ENCODE data around the gene ANKRD23. TPM values are rescaled to one million over a fixed set of nuclear protein-coding genes. Genes with fewer than 3 reads are reported as not detected.

Gene ANKRD23
- total RNA-seq, 1 experiment from 2014 or later: 7.5 TPM

DNA sequence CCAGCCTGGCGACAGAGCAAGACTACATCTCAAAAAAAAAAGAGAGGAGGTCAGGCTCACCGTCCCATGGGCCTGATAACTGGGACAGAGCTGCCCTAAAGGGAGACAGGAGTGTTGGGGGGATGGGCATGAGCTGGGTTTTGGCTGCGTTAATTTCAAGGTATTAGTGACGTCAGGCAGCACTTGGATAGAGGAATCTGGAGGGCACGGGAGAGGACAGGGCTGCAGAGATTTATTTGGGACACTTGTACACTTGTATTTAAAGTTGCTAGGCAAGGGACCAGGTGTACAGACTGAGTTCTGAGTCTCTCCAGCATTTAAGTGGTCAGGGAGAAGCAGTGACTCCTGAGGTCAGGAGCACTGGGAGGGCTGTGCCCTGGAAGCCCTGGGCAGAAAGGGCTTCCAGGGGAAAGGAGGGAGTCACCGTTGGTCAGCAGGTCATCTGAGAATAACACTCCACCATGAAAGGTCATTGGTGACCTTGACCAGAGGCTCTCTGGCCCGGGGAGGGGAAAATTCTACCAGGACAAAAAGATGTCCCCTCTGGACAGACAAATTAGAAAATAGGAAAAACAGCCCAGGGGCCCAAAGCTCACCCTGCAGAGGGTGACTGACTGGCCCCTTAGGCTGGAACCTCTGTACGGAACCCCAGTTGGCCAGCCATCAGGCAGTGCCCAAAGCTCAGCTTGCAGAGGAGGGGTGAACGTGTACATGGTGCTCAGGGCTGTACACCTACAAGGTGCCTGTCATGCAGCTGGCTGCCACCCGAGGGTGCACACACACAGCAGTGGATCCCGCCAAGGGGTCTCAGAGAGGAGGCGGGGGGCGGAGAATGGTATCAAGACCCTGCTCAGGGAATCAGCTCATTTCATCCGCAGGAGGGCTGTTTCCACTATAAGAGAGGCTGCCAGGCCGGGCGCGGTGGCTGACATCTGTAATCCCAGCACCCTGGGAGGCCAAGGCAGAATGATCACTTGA, 50.8 kb downstream of the ANKRD23 start:
- no peaks in the 10 kb centered on the region for H3K4me1 Mint-ChIP-seq (ENCODE audit: low read depth, unreplicated experiment)
- intact Hi-C loops (cut with micrococcal nuclease; ENCODE audit: unreplicated experiment): no loop called here
- no peaks in the 10 kb centered on the region for H3K9me3 Mint-ChIP-seq (ENCODE audit: low read depth, unreplicated experiment)
- no TSS peak for BruUV-seq (replicated peaks)
- H3K4me3 Mint-ChIP-seq (ENCODE audit: low read depth, unreplicated experiment): no peak overlapping the region
- H3K36me3 Mint-ChIP-seq (ENCODE audit: insufficient read depth, unreplicated experiment): no peaks in the 10 kb centered on the region
- H3K27ac Mint-ChIP-seq (ENCODE audit: unreplicated experiment): no peak overlapping the region
- TF ChIP-seq, protein P1, sequence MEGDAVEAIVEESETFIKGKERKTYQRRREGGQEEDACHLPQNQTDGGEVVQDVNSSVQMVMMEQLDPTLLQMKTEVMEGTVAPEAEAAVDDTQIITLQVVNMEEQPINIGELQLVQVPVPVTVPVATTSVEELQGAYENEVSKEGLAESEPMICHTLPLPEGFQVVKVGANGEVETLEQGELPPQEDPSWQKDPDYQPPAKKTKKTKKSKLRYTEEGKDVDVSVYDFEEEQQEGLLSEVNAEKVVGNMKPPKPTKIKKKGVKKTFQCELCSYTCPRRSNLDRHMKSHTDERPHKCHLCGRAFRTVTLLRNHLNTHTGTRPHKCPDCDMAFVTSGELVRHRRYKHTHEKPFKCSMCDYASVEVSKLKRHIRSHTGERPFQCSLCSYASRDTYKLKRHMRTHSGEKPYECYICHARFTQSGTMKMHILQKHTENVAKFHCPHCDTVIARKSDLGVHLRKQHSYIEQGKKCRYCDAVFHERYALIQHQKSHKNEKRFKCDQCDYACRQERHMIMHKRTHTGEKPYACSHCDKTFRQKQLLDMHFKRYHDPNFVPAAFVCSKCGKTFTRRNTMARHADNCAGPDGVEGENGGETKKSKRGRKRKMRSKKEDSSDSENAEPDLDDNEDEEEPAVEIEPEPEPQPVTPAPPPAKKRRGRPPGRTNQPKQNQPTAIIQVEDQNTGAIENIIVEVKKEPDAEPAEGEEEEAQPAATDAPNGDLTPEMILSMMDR (IDR thresholded peaks at IDR 0.05; ENCODE audit: unreplicated experiment): no peak
- DNase-seq: no peak
- no peaks in the 10 kb centered on the region for H3K27me3 Mint-ChIP-seq (ENCODE audit: unreplicated experiment)
- CTCF ChIA-PET: interaction anchor here (0.5 to 0.6 kb wide), 3 partner anchors 11 to 1201 kb away, joined by 3 to 8 read pairs (median 3); no protein-coding TSS in a partner anchor

DNA sequence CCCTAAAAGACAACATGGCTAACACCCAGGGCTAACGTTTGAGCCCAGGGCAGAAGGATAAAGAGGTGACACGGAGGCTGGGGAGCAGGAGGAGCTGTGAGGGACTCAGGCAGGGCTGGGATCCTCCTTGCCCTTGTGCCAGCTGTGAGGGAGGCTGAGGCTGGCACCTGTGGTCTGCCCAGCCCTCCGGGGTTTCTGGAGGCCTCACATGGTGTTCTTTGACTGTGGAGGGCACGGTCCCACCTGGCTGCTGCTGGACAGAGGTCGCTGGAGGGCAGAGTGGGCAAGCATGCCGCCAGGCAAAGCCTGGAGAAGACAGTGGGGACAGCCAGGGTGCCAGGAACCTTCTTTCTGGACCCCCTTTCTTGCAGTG, 54.6 kb downstream of the ANKRD23 start:
- no TSS peak for BruUV-seq (replicated peaks)
- no peak overlapping the region for H3K27ac Mint-ChIP-seq (ENCODE audit: unreplicated experiment)
- TF ChIP-seq, protein P1 (IDR thresholded peaks at IDR 0.05; ENCODE audit: unreplicated experiment): no peak
- CTCF ChIA-PET: interaction anchor here (0.5 to 0.7 kb wide), 2 partner anchors 24 to 59 kb away, joined by 3 read pairs; no protein-coding TSS in a partner anchor
- no peak for DNase-seq
- no peaks in the 10 kb centered on the region for H3K36me3 Mint-ChIP-seq (ENCODE audit: insufficient read depth, unreplicated experiment)
- intact Hi-C loops (cut with micrococcal nuclease; ENCODE audit: unreplicated experiment): no loop called here
- no peaks in the 10 kb centered on the region for H3K9me3 Mint-ChIP-seq (ENCODE audit: low read depth, unreplicated experiment)
- H3K4me3 Mint-ChIP-seq (ENCODE audit: low read depth, unreplicated experiment): no peak overlapping the region
- no peaks in the 10 kb centered on the region for H3K27me3 Mint-ChIP-seq (ENCODE audit: unreplicated experiment)
- peaks cover 9% of the 10 kb centered on the region for H3K4me1 Mint-ChIP-seq (ENCODE audit: low read depth, unreplicated experiment)

DNA sequence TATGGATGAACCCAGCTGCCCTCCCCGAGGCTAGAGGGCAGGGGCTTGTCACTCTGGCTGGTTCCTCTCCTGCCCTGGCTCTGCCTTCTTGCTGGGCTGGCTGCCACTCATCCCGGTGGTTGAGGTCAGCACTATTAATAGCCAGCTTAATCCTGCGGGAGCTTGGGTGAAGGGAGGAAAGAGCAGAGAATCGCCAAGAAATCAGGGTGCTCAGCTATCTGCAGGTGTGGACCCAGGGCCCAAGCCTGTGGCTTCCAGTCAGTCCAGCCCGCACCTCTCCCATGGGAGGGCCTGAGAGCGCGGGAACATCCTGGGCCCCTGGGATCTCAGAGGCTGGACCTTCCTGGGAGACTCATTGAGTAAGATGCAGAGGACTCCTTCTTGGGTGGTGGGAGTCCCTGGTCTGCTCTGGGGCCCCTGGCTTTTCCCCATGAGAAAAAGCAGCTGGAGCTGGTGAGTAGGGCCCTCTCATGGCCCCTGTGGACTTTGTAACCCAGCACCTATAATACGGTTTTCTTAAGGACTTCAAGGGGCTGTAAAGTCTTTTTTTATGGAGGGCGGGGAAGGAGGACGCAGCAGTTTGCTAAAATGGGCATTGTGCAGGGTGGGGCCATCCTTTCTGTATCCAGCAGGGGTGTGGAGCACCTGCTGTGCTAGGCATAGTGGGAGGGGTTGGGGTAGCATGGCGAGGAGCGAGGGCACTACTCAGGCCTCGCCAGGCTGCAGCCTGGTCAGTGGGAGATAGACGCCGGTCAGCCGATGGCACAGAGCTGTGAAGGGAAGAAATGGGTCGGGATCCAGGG, 55.2 kb downstream of the ANKRD23 start:
- BruUV-seq (replicated peaks): no TSS peak
- no peak for DNase-seq
- TF ChIP-seq, protein P1 (IDR thresholded peaks at IDR 0.05; ENCODE audit: unreplicated experiment): no peak
- peaks cover 9% of the 10 kb centered on the region for H3K4me1 Mint-ChIP-seq (ENCODE audit: low read depth, unreplicated experiment)
- no peaks in the 10 kb centered on the region for H3K9me3 Mint-ChIP-seq (ENCODE audit: low read depth, unreplicated experiment)
- no peak overlapping the region for H3K4me3 Mint-ChIP-seq (ENCODE audit: low read depth, unreplicated experiment)
- intact Hi-C loops (cut with micrococcal nuclease; ENCODE audit: unreplicated experiment): no loop called here
- H3K27ac Mint-ChIP-seq (ENCODE audit: unreplicated experiment): no peak overlapping the region
- H3K36me3 Mint-ChIP-seq (ENCODE audit: insufficient read depth, unreplicated experiment): no peaks in the 10 kb centered on the region
- H3K27me3 Mint-ChIP-seq (ENCODE audit: unreplicated experiment): no peaks in the 10 kb centered on the region
- CTCF ChIA-PET: interaction anchor here (0.5 kb wide), 1 partner anchor 211 kb away, joined by 5 read pairs; no protein-coding TSS in a partner anchor

Small RNA genes lying within 50 kb of the gene (microRNA-seq; reads per million reads assigned to microRNA genes)
- 9.5 reads per million, percentile 31 among the genes with 10 or more reads in this experiment for gene MIR3127

Other genes starting within 250 kb of the ANKRD23 start
- 39.6 and 43.9 TPM in 2 replicates for gene KANSL3, start 205.7 kb downstream of the ANKRD23 start, total RNA-seq (2022)
- gene FER1L5, start 201.3 kb downstream of the ANKRD23 start, total RNA-seq (2022): not detected in 2 replicates
- gene LMAN2L, start 104.0 kb downstream of the ANKRD23 start, total RNA-seq (2022): 32.6 and 33.2 TPM in 2 replicates
- gene CNNM4, start 83.1 kb downstream of the ANKRD23 start, total RNA-seq (2022): 17.6 and 22.3 TPM in 2 replicates
- gene CNNM3, start 27.8 kb downstream of the ANKRD23 start, total RNA-seq (2022): 22.5 and 25.1 TPM in 2 replicates
- 12.2 and 14.1 TPM in 2 replicates for gene ANKRD39, start 14.0 kb upstream of the ANKRD23 start, total RNA-seq (2022)
- gene SEMA4C, start 26.1 kb upstream of the ANKRD23 start, total RNA-seq (2022): 23.8 and 25.3 TPM in 2 replicates
- not detected in 2 replicates for gene FAM178B, start 142.6 kb upstream of the ANKRD23 start, total RNA-seq (2022)